Ovary (tissue), 9 donors: ENCODE measurements around the gene TOGARAM2. TPM values are rescaled to one million over a fixed set of nuclear protein-coding genes. Genes with fewer than 3 reads are reported as not detected.

Experiments
- DNase-seq, 5 donors: peaks; one replicate each; pipeline ENCODE4 v3.0.0-alpha.2; 2019 to 2020
- H3K27ac ChIP-seq, 2 donors: fragments of 200-600 bp; one replicate each; pipeline versions ENCODE4 v1.5.1 to v1.8.0; 2019 to 2022
- H3K27me3 ChIP-seq: fragments of 200-600 bp; one replicate; pipeline ENCODE4 v1.8.0; 2022
- H3K36me3 ChIP-seq: fragments of 200-600 bp; sonication (generic); one replicate; pipeline ENCODE4 v1.5.1; 2019
- H3K4me1 ChIP-seq: one replicate; pipeline ENCODE4 v1.8.1; 2013; ENCODE audit warnings: mild to moderate bottlenecking, moderate library complexity; ENCODE audit not compliant: insufficient read depth
- H3K4me3 ChIP-seq: fragments of 200-600 bp; sonication (generic); one replicate; pipeline ENCODE4 v1.5.1; 2017
- H3K9me3 ChIP-seq, 2 donors: fragments of 200-600 bp in 1 of 2; sonication (generic) in 1 of 2; one replicate each; pipeline versions ENCODE4 v1.5.1 to v1.8.1; 2013 to 2019; ENCODE audit warnings: mild to moderate bottlenecking in 1 of 2, moderate library complexity in 1 of 2
- CTCF ChIP-seq, 3 donors: fragments of 450-650 bp in 2 of 3; fragments of 200-600 bp in 1 of 3; IDR thresholded peaks; one replicate each; pipeline versions ENCODE4 v1.5.1 to v1.8.0; 2016 to 2022; ENCODE audit warnings: antibody characterized with exemption in 3 of 3, mild to moderate bottlenecking in 1 of 3
- EP300 ChIP-seq: sonication (generic); formaldehyde crosslinking; IDR thresholded peaks from one replicate; pipeline ENCODE4 v1.6.1; 2017; ENCODE audit warnings: antibody characterized with exemption
- POLR2A ChIP-seq: fragments of 450-650 bp; IDR thresholded peaks from one replicate; pipeline ENCODE4 v1.6.1; 2017; ENCODE audit warnings: antibody characterized with exemption, mild to moderate bottlenecking, moderate library complexity
- WGBS, 3 donors: extraction: QIAGEN DNeasy Blood & Tissue Kit in 1 of 3; methylation state at CpG; one replicate each; pipeline versions ENCODE4 v1.1.5 to v1.1.7; 2013 to 2017; 5-methylcytosine and 5-hydroxymethylcytosine counted together
- intact Hi-C, 4 donors: fragments of 100-400 bp; cut with DNase I; formaldehyde crosslinking; loops; one replicate each; pipeline versions ENCODE4 v1.11.0 to v1.15.1; 2022 to 2023
- polyA plus RNA-seq, 2 donors: library from polyadenylated mRNA; stranded (reverse); fragments of 200-250 nt in 1 of 2; fragments of 350-450 nt in 1 of 2; fragmentation: Illumina TruSeq in 1 of 2; extraction: RNeasy Lipid Tissue Mini Kit (QIAGEN cat#74804) in 1 of 2; gene quantifications; one replicate each; pipeline ENCODE4 v1.2.3, GENCODE V29; 2013 to 2014
- total RNA-seq, 7 donors: library from RNA; depleted of rRNA in 2 of 7; stranded (reverse); fragments of >200 nt in 2 of 7; fragmentation: NEBNext Ultra II Directional in 3 of 7; extraction: Animal tissue kit (Norgen Biotek cat#: 25700) in 3 of 7; gene quantifications; one replicate each; pipeline versions ENCODE4 v1.1.0 to v1.2.4, GENCODE V29; 2016 to 2023
- donor health status: DM: no; HTN: no; CAD: no; lungs with moderate emphysema.
- donor health status: DM: no; HTN: no; CAD: no.
- donor health status: Bipolar disorder and iron deficiency.
- donor health status: DM: yes; HTN: yes; CAD: no.
- donor health status: DM: no; HTN: no; CAD: no.
- donor health status: DM: yes; HTN: yes; CAD: no.

TOGARAM2 gene
- total and polyA plus RNA-seq, 9 donors, result 0.33 to 21.1 (median 1.7) TPM

- H3K4me1 ChIP-seq, result peaks cover 4% of the 10 kb centered on the region
- no peaks in the 10 kb centered on the region for H3K36me3 ChIP-seq
- no peak overlapping the region for H3K27ac ChIP-seq
- H3K27me3 ChIP-seq, result no peaks in the 10 kb centered on the region
- WGBS, 3 donors, result 80 to 87% (median 80%) methylated on average over 12 of the region's 12 CpGs
- no peak for DNase-seq
- TF ChIP-seq CTCF (IDR thresholded peaks at IDR 0.05), result no peak
- no peak for TF ChIP-seq EP300
- no peak for TF ChIP-seq POLR2A
- intact Hi-C loops, result no loop called here
- no peak overlapping the region for H3K4me3 ChIP-seq
- H3K9me3 ChIP-seq, result no peaks in the 10 kb centered on the region
Measured at GRCh38 chr2:29072971-29073725, 92.0 kb downstream of the TOGARAM2 start.

DNA sequence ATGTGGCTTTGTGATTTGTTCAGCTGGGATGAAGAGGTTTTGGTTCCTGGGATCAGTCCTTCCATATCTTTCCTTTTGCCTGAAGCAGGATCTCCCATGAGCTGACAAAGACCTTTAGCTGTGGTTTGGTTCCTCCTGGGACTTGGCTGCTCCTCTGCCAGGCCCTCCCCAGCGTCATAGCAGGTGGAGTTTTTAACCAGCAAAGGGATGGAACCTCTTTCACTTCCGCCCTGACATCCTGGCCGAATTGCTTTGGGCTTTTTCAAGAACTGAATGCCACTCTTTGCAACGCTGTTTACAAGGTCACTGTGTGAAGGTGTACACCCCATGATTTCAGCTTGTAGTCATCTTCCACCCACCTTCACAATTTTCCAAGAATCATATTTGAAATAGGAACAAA, 92.8 kb downstream of the TOGARAM2 start:
- no peaks in the 10 kb centered on the region for H3K27me3 ChIP-seq
- intact Hi-C loops, result no loop called here
- no peak for DNase-seq
- no peaks in the 10 kb centered on the region for H3K9me3 ChIP-seq
- peaks cover 4% of the 10 kb centered on the region for H3K4me1 ChIP-seq
- H3K27ac ChIP-seq, result no peak overlapping the region
- no peaks in the 10 kb centered on the region for H3K36me3 ChIP-seq
- H3K4me3 ChIP-seq, result no peak overlapping the region
- TF ChIP-seq CTCF (IDR thresholded peaks at IDR 0.05) (no peak), POLR2A (no peak), EP300 (no peak)
- WGBS, 3 donors, result 73 to 77% (median 75%) methylated on average over 4 of the region's 4 CpGs

- H3K4me1 ChIP-seq, result peaks cover 4% of the 10 kb centered on the region
- no peaks in the 10 kb centered on the region for H3K27me3 ChIP-seq
- intact Hi-C loops, result no loop called here
- 78 to 84% (median 84%) methylated on average over 8 of the region's 8 CpGs for WGBS, 3 donors
- no peaks in the 10 kb centered on the region for H3K36me3 ChIP-seq
- no peak for TF ChIP-seq CTCF (IDR thresholded peaks at IDR 0.05)
- no peak for TF ChIP-seq POLR2A
- no peak for TF ChIP-seq EP300
- no peak for DNase-seq
- H3K4me3 ChIP-seq, result no peak within 1 kb of the TSS
- no peaks in the 10 kb centered on the region for H3K9me3 ChIP-seq
- H3K27ac ChIP-seq, result no peak within 1 kb of the TSS
Measured at GRCh38 chr2:29074411-29074810, 93.3 kb downstream of the TOGARAM2 start, which contains the start of gene PCARE. PCARE (minus strand) TSS chr2:29074523; CDS start chr2:29074261, 262 bp downstream.

DNA sequence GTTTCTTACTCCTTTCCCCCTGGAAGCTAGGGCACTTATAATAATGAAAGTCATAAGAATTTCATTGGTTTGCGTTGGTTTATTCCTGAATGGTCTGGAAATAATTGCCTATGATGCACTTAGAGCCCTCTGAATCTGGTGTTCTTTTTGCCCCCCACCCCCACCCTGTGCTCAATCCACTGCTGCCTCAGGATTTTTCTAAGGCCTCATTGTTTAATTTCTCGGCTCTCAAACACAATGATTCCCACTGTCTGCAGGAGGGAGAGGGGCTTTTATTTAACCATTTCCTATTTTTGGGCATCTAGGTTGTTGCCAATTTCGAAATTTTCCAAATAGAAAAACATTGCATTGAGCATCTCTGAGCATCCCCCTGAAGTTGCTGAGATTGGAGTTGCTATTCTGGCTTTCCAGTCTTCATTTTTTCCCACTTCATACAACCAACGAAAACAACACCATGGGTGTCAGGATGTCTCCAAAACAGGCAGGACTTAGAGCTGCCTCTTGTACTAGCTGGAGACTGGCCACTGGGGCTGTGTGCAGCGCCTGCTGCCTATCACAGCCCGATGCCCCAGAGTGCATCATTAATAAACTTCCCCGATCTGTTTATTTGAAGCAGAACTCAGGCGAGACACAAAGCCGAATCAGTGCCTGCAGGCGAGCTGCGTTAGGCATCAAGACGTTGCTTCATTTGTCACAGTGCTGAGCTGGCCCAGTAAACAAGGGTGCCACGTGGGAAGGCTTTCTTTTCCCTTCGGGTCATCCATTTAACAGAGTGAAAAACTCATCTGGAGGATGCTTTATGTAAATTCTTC, 95.0 kb downstream of the TOGARAM2 start:
- Histone ChIP-seq H3K4me1 (no peaks in the 10 kb centered on the region), H3K4me3 (no peak overlapping the region), H3K36me3 (no peaks in the 10 kb centered on the region), H3K9me3 (peaks cover 0 to 2% of the 10 kb centered on the region in 2 donors), H3K27ac (no peak overlapping the region), H3K27me3 (no peaks in the 10 kb centered on the region)
- DNase-seq, result no peak
- WGBS, 3 donors, result 78 to 85% (median 79%) methylated on average over 14 of the region's 14 CpGs
- no peak for TF ChIP-seq EP300
- TF ChIP-seq CTCF (IDR thresholded peaks at IDR 0.05), result no peak
- no peak for TF ChIP-seq POLR2A
- intact Hi-C loops, result no loop called here
